HEK293 (cell line): ENCODE measurements around the gene DDX24.

ENCODE experiments used
- CTCF ChIA-PET: fragments of 350-600 bp; formaldehyde crosslinking; extraction: SDS; loops from one replicate; lab custom pipeline; 2021; ENCODE audit warnings: antibody characterized with exemption; lab: Yijun Ruan, JAX
- POLR2A ChIA-PET: fragments of 300-600 bp; formaldehyde crosslinking; extraction: SDS; loops from one replicate; lab custom pipeline; 2020; ENCODE audit warnings: antibody characterized with exemption, inconsistent platforms; lab: Yijun Ruan, JAX
- H3K27ac ChIP-seq: fragments of 200-500 bp; sonication (Bioruptor generic); 2 replicates; pipeline ENCODE4 v1.5.1; 2014; ENCODE audit warnings: low read depth, low read length, control low read depth, inconsistent platforms; ENCODE audit errors: extremely low read depth
- H3K36me3 ChIP-seq, 2 experiments: fragments of 200-500 bp in 1 of 2; sonication (Bioruptor generic) in 1 of 2; 1 replicate in 1 of 2; 2 replicates in 1 of 2; pipeline ENCODE4 v1.5.1; 2014 to 2017; ENCODE audit warnings: inconsistent platforms in 2 of 2, low read length in 2 of 2; ENCODE audit not compliant: control insufficient read depth in 2 of 2, insufficient read depth in 1 of 2
- H3K4me1 ChIP-seq: fragments of 200-500 bp; sonication (Bioruptor generic); 2 replicates; pipeline ENCODE4 v1.5.1; 2014; ENCODE audit warnings: mild to moderate bottlenecking, low read length, inconsistent platforms; ENCODE audit not compliant: control insufficient read depth, insufficient read depth
- H3K4me3 ChIP-seq: 2 replicates; pipeline ENCODE4 v1.5.1; 2011; ENCODE audit warnings: low read depth, mild to moderate bottlenecking, control low read depth, low read length, moderate library complexity
- H3K9me3 ChIP-seq: fragments of 200-500 bp; sonication (Bioruptor generic); 2 replicates; pipeline ENCODE4 v1.5.1; 2014; ENCODE audit warnings: low read depth, low read length, inconsistent platforms; ENCODE audit not compliant: control insufficient read depth, insufficient read depth
- AEBP2 ChIP-seq: fragments of 450-650 bp; formaldehyde crosslinking; IDR thresholded peaks from 2 replicates; pipeline ENCODE4 v1.5.1; 2016; ENCODE audit warnings: missing biosample characterization, missing genetic modification characterization, borderline replicate concordance
- ATF2 ChIP-seq: fragments of 450-650 bp; formaldehyde crosslinking; IDR thresholded peaks from 2 replicates; pipeline ENCODE4 v1.5.1; 2016; ENCODE audit warnings: missing biosample characterization, missing genetic modification characterization, low read depth
- ELK4 ChIP-seq: IDR thresholded peaks from 2 replicates; pipeline ENCODE4 v1.6.1; 2011; ENCODE audit warnings: mild to moderate bottlenecking, low read depth, low read length, borderline replicate concordance
- GLI4 ChIP-seq: fragments of 450-650 bp; formaldehyde crosslinking; IDR thresholded peaks from 2 replicates; pipeline ENCODE4 v1.5.1; 2016; ENCODE audit warnings: missing biosample characterization, missing genetic modification characterization
- MEIS1 ChIP-seq: sonication (generic); formaldehyde crosslinking; IDR thresholded peaks from 2 replicates; pipeline ENCODE4 v1.8.1; 2022; ENCODE audit warnings: missing genetic modification reagents, mild to moderate bottlenecking, borderline replicate concordance
- SALL2 ChIP-seq: fragments of 450-650 bp; formaldehyde crosslinking; IDR thresholded peaks from 2 replicates; pipeline ENCODE4 v1.5.0; 2017; ENCODE audit warnings: missing biosample characterization, mild to moderate bottlenecking, missing genetic modification characterization, borderline replicate concordance
- YY2 ChIP-seq: fragments of 450-650 bp; formaldehyde crosslinking; IDR thresholded peaks from 2 replicates; pipeline ENCODE4 v1.5.1; 2016; ENCODE audit warnings: missing biosample characterization, missing genetic modification characterization
- ZBTB48 ChIP-seq: fragments of 450-650 bp; formaldehyde crosslinking; IDR thresholded peaks from 2 replicates; pipeline ENCODE4 v1.5.1; 2016; ENCODE audit warnings: missing biosample characterization, missing genetic modification characterization
- ZNF140 ChIP-seq: fragments of 450-650 bp; formaldehyde crosslinking; IDR thresholded peaks from 2 replicates; pipeline ENCODE4 v1.5.1; 2016; ENCODE audit warnings: missing biosample characterization, missing genetic modification characterization
- ZNF184 ChIP-seq: fragments of 450-650 bp; IDR thresholded peaks from 2 replicates; pipeline ENCODE4 v1.5.1; 2018; ENCODE audit warnings: missing biosample characterization, mild to moderate bottlenecking, missing genetic modification characterization
- ZNF202 ChIP-seq: fragments of 450-650 bp; formaldehyde crosslinking; IDR thresholded peaks from 2 replicates; pipeline ENCODE4 v1.5.1; 2016; ENCODE audit warnings: missing biosample characterization, missing genetic modification characterization, borderline replicate concordance
- ZNF223 ChIP-seq: fragments of 450-650 bp; formaldehyde crosslinking; IDR thresholded peaks from 2 replicates; pipeline ENCODE4 v1.5.1; 2016; ENCODE audit warnings: missing biosample characterization, missing genetic modification characterization
- ZNF23 ChIP-seq: fragments of 450-650 bp; formaldehyde crosslinking; IDR thresholded peaks from 2 replicates; pipeline ENCODE4 v1.5.1; 2016; ENCODE audit warnings: missing biosample characterization, missing genetic modification characterization, borderline replicate concordance
- ZNF266 ChIP-seq: fragments of 450-650 bp; formaldehyde crosslinking; IDR thresholded peaks from 2 replicates; pipeline ENCODE4 v1.5.1; 2016; ENCODE audit warnings: missing biosample characterization, missing genetic modification characterization, low read depth
- ZNF311 ChIP-seq: fragments of 450-650 bp; formaldehyde crosslinking; IDR thresholded peaks from 2 replicates; pipeline ENCODE4 v1.5.1; 2017; ENCODE audit warnings: missing biosample characterization, missing genetic modification characterization, borderline replicate concordance
- ZNF426 ChIP-seq: fragments of 450-650 bp; formaldehyde crosslinking; IDR thresholded peaks from 2 replicates; pipeline ENCODE4 v1.5.1; 2017; ENCODE audit warnings: missing biosample characterization, missing genetic modification characterization, mild to moderate bottlenecking, inconsistent platforms, moderate library complexity
- ZNF501 ChIP-seq: fragments of 450-650 bp; formaldehyde crosslinking; IDR thresholded peaks from 2 replicates; pipeline ENCODE4 v1.5.1; 2016; ENCODE audit warnings: missing biosample characterization, missing genetic modification characterization
- ZNF530 ChIP-seq: fragments of 450-650 bp; formaldehyde crosslinking; IDR thresholded peaks from 2 replicates; pipeline ENCODE4 v1.5.1; 2016; ENCODE audit warnings: low read depth, missing biosample characterization, missing genetic modification characterization
- ZNF629 ChIP-seq: fragments of 450-650 bp; formaldehyde crosslinking; IDR thresholded peaks from 2 replicates; pipeline ENCODE4 v1.5.1; 2017; ENCODE audit warnings: missing biosample characterization, missing genetic modification characterization
- ZNF658 ChIP-seq: fragments of 450-650 bp; formaldehyde crosslinking; IDR thresholded peaks from 2 replicates; pipeline ENCODE4; 2016; ENCODE audit warnings: missing biosample characterization, missing genetic modification characterization
- ZNF692 ChIP-seq: fragments of 450-650 bp; formaldehyde crosslinking; IDR thresholded peaks from 2 replicates; pipeline ENCODE4 v1.5.1; 2016; ENCODE audit warnings: missing biosample characterization, missing genetic modification characterization
- ZNF76 ChIP-seq: fragments of 450-650 bp; formaldehyde crosslinking; IDR thresholded peaks from 2 replicates; pipeline ENCODE4; 2016; ENCODE audit warnings: low read depth, missing biosample characterization, missing genetic modification characterization, borderline replicate concordance
- ZNF776 ChIP-seq: fragments of 450-650 bp; formaldehyde crosslinking; IDR thresholded peaks from 2 replicates; pipeline ENCODE4 v1.5.0; 2017; ENCODE audit warnings: missing biosample characterization, missing genetic modification characterization, borderline replicate concordance
- ZNF777 ChIP-seq: fragments of 450-650 bp; formaldehyde crosslinking; IDR thresholded peaks from 2 replicates; pipeline ENCODE4 v1.5.1; 2017; ENCODE audit warnings: missing biosample characterization, missing genetic modification characterization, borderline replicate concordance

Gene DDX24

GRCh38 chr14:94062344-94062940 is 18.6 kb downstream of the DDX24 start (continued):
- TF ChIP-seq ZNF776: no peak
- TF ChIP-seq ATF2 (tag by site-specific recombination): no peak
- TF ChIP-seq ZNF658 (tag by site-specific recombination): no peak
- no peak for TF ChIP-seq ZNF140
- TF ChIP-seq ZNF223 (tag by site-specific recombination): no peak
- TF ChIP-seq, all 188 proteins: peak for 0

- ChIA-PET CTCF (no interaction called here), POLR2A (no interaction called here)
- no peaks in the 10 kb centered on the region for H3K9me3 ChIP-seq
- H3K4me3 ChIP-seq: no peak overlapping the region
- H3K27ac ChIP-seq: no peak overlapping the region
- TF ChIP-seq ZNF23 (tag by site-specific recombination) (no peak), ZNF76 (tag by site-specific recombination) (no peak)
- peaks cover 74 to 81% of the 10 kb centered on the region in 2 experiments for H3K36me3 ChIP-seq
- no peaks in the 10 kb centered on the region for H3K4me1 ChIP-seq
Measured at GRCh38 chr14:94059998-94060397, 21.0 kb downstream of the DDX24 start.

- peaks cover 76 to 91% of the 10 kb centered on the region in 2 experiments for H3K36me3 ChIP-seq
- no peaks in the 10 kb centered on the region for H3K4me1 ChIP-seq
- H3K27ac ChIP-seq: no peak overlapping the region
- H3K4me3 ChIP-seq: no peak overlapping the region
- CTCF ChIA-PET: interaction anchor here (1.5 to 3.8 kb wide), 2 partner anchors 22 to 74 kb away, joined by 5 to 18 read pairs; no protein-coding TSS in a partner anchor
- H3K9me3 ChIP-seq: no peaks in the 10 kb centered on the region
- POLR2A ChIA-PET: interaction anchor here (0.9 kb wide), 1 partner anchor 22 kb away, joined by 4 read pairs; the partner anchor contains the start of genes DDX24 and IFI27L1
- TF ChIP-seq YY2 (no peak), ZNF692 (tag by site-specific recombination) (no peak), ZNF426 (tag by site-specific recombination) (no peak), SALL2 (tag by site-specific recombination) (no peak), ZNF311 (tag by site-specific recombination) (no peak), MEIS1 (CRISPR knock-in tag) (no peak), ZNF184 (tag by site-specific recombination) (no peak), ZNF629 (tag by site-specific recombination) (no peak), ZNF530 (tag by site-specific recombination) (no peak), ELK4 (no peak), ZNF202 (tag by site-specific recombination) (no peak), ZBTB48 (tag by site-specific recombination) (no peak), AEBP2 (tag by site-specific recombination) (no peak), ZNF266 (no peak), GLI4 (tag by site-specific recombination) (no peak), ZNF501 (tag by site-specific recombination) (no peak), ZNF777 (no peak)
- TF ChIP-seq, all 188 proteins: peak for 0
Measured at GRCh38 chr14:94058674-94059138, 22.3 kb downstream of the DDX24 start.
